ENCODE data around the gene TMEM225. TPM values are rescaled to one million over a fixed set of nuclear protein-coding genes. Genes with fewer than 3 reads are reported as not detected.
"Not testable (repeated sequence)": the region's sequence is repeated elsewhere in the genome, so short reads cannot be mapped to it uniquely, and the experiment has no call there.

TMEM225 gene
- polyA plus RNA-seq, 1 of the 3 experiments (the other 2 are of a cell fraction), result not detected

DNA sequence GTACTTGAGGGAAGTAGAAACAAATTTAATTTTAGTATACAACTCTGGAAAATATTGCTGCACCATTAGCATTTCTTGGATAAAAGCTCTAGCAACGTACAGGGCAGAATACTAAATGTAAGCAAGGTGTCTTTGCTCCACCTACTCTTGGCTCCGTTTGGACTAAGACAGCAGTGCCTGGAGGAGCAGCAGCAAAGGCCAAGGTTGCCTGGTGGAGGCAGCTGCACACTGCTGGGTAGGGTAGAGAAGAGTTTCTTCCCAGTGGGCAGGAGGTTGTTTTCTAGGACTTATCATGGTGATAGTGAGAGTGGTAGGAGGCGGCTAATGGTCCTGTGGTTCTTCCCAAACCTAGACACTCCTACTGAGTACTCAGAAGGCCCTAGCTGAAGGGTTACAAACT, 14.3 kb upstream of the TMEM225 start (continued):
- no peak for TF ChIP-seq RAD21 (IDR thresholded peaks at IDR 0.05; ENCODE audit: low read length)

DNA sequence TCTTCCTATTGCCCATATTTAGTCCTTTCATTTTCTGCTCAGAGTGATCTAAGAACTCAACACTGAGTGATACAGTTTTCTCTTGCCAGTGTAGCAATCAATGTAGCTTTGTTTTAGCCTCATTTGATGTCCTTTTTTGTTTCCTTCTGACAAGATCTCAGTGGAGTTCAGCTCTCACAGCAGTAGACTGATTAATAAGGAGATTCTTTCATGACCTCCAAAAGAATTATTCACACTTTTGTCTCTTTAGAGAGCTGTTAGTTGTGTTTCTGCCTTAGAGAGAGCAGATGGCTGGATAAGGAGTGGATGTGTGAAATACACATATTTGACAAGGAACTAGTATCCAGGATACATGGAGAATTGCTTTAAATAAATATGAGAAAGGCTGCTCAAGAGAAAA, 6.6 kb upstream of the TMEM225 start:
- no peaks in the 10 kb centered on the region for H4K20me1 ChIP-seq (ENCODE audit: insufficient read depth)
- H3K9ac ChIP-seq, result no peak overlapping the region
- ChIA-PET CTCF (no interaction called here), POLR2A (no interaction called here)
- H3K27ac ChIP-seq (ENCODE audit: low read depth in 2 of 2, low read length in 1 of 2), result no peak overlapping the region
- H3K4me3 ChIP-seq (ENCODE audit: low read depth in 2 of 2, low read length in 1 of 2), result no peak overlapping the region
- no peaks in the 10 kb centered on the region for H3K79me2 ChIP-seq (ENCODE audit: insufficient read depth)
- no peaks in the 10 kb centered on the region for H3K4me1 ChIP-seq (ENCODE audit: control insufficient read depth in 1 of 2, insufficient read depth in 2 of 2, low read depth in 1 of 2, low read length in 1 of 2)
- no peak for TF ChIP-seq GABPA (IDR thresholded peaks at IDR 0.05; ENCODE audit: low read depth)
- H3K9me2 ChIP-seq, result no peaks in the 10 kb centered on the region
- no peaks in the 10 kb centered on the region for H3K27me3 ChIP-seq (ENCODE audit: insufficient read depth)
- H2AFZ ChIP-seq (ENCODE audit: low read depth), result no peak overlapping the region
- no peak for DNase-seq
- H3F3A ChIP-seq (replicated peaks; ENCODE audit: insufficient read depth), result no peaks in the 10 kb centered on the region
- no peak overlapping the region for H3K4me2 ChIP-seq
- no peaks in the 10 kb centered on the region for H3K36me3 ChIP-seq (replicated peaks in 1 of 2; ENCODE audit: control insufficient read depth in 1 of 2, insufficient read depth in 2 of 2, low read length in 1 of 2)
- no peaks in the 10 kb centered on the region for H3K9me3 ChIP-seq

DNA sequence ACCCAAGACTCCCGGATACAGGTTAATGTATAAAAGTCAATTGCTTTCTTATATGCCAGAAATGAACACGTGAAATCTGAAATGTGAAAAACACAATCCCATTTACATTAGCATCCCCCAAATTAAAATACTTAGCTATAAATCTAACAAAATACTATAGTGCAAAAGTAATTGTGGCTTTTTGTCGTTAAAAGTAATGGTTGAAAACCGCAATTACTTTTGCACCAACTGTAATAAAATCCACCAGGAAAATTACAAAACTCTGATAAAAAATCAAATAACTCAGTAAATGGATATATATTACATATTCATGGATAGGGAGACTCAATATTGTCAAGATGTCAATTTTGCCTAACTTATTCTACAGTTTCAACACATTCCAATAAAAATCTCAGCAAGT, 4.6 kb downstream of the TMEM225 start:
- Histone ChIP-seq H3K4me3 (ENCODE audit: low read depth in 2 of 2, low read length in 1 of 2) (no peak overlapping the region), H3K79me2 (ENCODE audit: insufficient read depth) (no peaks in the 10 kb centered on the region), H3K27ac (ENCODE audit: low read depth in 2 of 2, low read length in 1 of 2) (no peak overlapping the region), H2AFZ (ENCODE audit: low read depth) (no peak overlapping the region), H4K20me1 (ENCODE audit: insufficient read depth) (no peaks in the 10 kb centered on the region), H3K4me1 (ENCODE audit: control insufficient read depth in 1 of 2, insufficient read depth in 2 of 2, low read depth in 1 of 2, low read length in 1 of 2) (no peaks in the 10 kb centered on the region), H3K9ac (no peak overlapping the region), H3K4me2 (no peak overlapping the region), H3K9me3 (no peaks in the 10 kb centered on the region), H3K36me3 (replicated peaks in 1 of 2; ENCODE audit: control insufficient read depth in 1 of 2, insufficient read depth in 2 of 2, low read length in 1 of 2) (no peaks in the 10 kb centered on the region), H3K27me3 (ENCODE audit: insufficient read depth) (no peaks in the 10 kb centered on the region), H3K9me2 (peaks cover 5% of the 10 kb centered on the region; the same call in 1 of the 2 replicates), H3F3A (replicated peaks; ENCODE audit: insufficient read depth) (no peaks in the 10 kb centered on the region)
- 2% methylated on average over 4 of the region's 4 CpGs for WGBS (ENCODE audit: low lambda C conversion rate)
- ChIA-PET CTCF (no interaction called here), POLR2A (no interaction called here)
- DNase-seq, result no peak
- TF ChIP-seq ZBTB33 (IDR thresholded peaks at IDR 0.05; ENCODE audit: borderline replicate concordance, low read depth) (no peak), GATA2 (CRISPR knock-in tag; IDR thresholded peaks at IDR 0.05) (no peak), JUND (IDR thresholded peaks at IDR 0.05) (no peak), NRF1 (IDR thresholded peaks at IDR 0.05; ENCODE audit: low read depth, low read length) (no peak), FOSL2 (IDR thresholded peaks at IDR 0.05; ENCODE audit: borderline replicate concordance, low read depth) (no peak), TCF12 (IDR thresholded peaks at IDR 0.05) (no peak), EZH2phosphoT487 (IDR thresholded peaks at IDR 0.05; ENCODE audit: borderline replicate concordance, low read depth) (no peak), FOXM1 (IDR thresholded peaks at IDR 0.05; ENCODE audit: low read depth) (no peak), TEAD4 (IDR thresholded peaks at IDR 0.05; ENCODE audit: borderline replicate concordance, insufficient read depth) (no peak), GABPA (IDR thresholded peaks at IDR 0.05; ENCODE audit: low read depth) (no peak), YY1 (IDR thresholded peaks at IDR 0.05; ENCODE audit: low read depth) (no peak), ELF1 (IDR thresholded peaks at IDR 0.05) (no peak), TAF1 (IDR thresholded peaks at IDR 0.05; ENCODE audit: borderline replicate concordance, low read depth, low read length) (no peak), EP300 (IDR thresholded peaks at IDR 0.05; ENCODE audit: borderline replicate concordance in 1 of 2, low read depth in 1 of 2, low read length in 1 of 2) (no peak), RFX5 (IDR thresholded peaks at IDR 0.05; ENCODE audit: low read length) (no peak), RXRA (IDR thresholded peaks at IDR 0.05; ENCODE audit: borderline replicate concordance, low read depth) (no peak)
- TF ChIP-seq, protein P1, sequence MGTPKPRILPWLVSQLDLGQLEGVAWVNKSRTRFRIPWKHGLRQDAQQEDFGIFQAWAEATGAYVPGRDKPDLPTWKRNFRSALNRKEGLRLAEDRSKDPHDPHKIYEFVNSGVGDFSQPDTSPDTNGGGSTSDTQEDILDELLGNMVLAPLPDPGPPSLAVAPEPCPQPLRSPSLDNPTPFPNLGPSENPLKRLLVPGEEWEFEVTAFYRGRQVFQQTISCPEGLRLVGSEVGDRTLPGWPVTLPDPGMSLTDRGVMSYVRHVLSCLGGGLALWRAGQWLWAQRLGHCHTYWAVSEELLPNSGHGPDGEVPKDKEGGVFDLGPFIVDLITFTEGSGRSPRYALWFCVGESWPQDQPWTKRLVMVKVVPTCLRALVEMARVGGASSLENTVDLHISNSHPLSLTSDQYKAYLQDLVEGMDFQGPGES (IDR thresholded peaks at IDR 0.05; ENCODE audit: low read depth, low read length), result no peak

GRCh38 chr11:123867795-123868194, 17.7 kb downstream of the TMEM225 start:
- WGBS (ENCODE audit: low lambda C conversion rate), result 33% methylated on average over 9 of the region's 9 CpGs
- H3K79me2 ChIP-seq (ENCODE audit: insufficient read depth); DNase-seq; H3K9me2 ChIP-seq; H3K4me1 ChIP-seq (ENCODE audit: control insufficient read depth in 1 of 2, insufficient read depth in 2 of 2, low read depth in 1 of 2, low read length in 1 of 2); H3K27ac ChIP-seq (ENCODE audit: low read depth in 2 of 2, low read length in 1 of 2); H2AFZ ChIP-seq (ENCODE audit: low read depth); H3K4me3 ChIP-seq (ENCODE audit: low read depth in 2 of 2, low read length in 1 of 2); POLR2A ChIA-PET; H3K27me3 ChIP-seq (ENCODE audit: insufficient read depth); H4K20me1 ChIP-seq (ENCODE audit: insufficient read depth); H3K9ac ChIP-seq; H3K9me3 ChIP-seq; H3K36me3 ChIP-seq (replicated peaks in 1 of 2; ENCODE audit: control insufficient read depth in 1 of 2, insufficient read depth in 2 of 2, low read length in 1 of 2); H3K4me2 ChIP-seq; CTCF ChIA-PET; H3F3A ChIP-seq (replicated peaks; ENCODE audit: insufficient read depth): not testable (repeated sequence)
